Tibial nerve (tissue), 4 donors: ENCODE measurements around the gene CNRIP1.

Experiments
- CTCF ChIP-seq, 5 experiments: fragments of 200-600 bp in 3 of 5; fragments of 450-650 bp in 2 of 5; sonication (generic) in 3 of 5; IDR thresholded peaks; one replicate each; pipeline ENCODE4 v1.5.1; 2016 to 2019; ENCODE audit warnings: antibody characterized with exemption in 5 of 5, mild to moderate bottlenecking in 3 of 5, moderate library complexity in 2 of 5
- EP300 ChIP-seq, 2 donors: sonication (generic); formaldehyde crosslinking; IDR thresholded peaks; one replicate each; pipeline ENCODE4 v1.6.1; 2017; ENCODE audit warnings: antibody characterized with exemption in 2 of 2, mild to moderate bottlenecking in 1 of 2
- POLR2A ChIP-seq, 2 donors: fragments of 450-650 bp; IDR thresholded peaks; one replicate each; pipeline ENCODE4 v1.6.1; 2017; ENCODE audit warnings: antibody characterized with exemption in 2 of 2, mild to moderate bottlenecking in 2 of 2, moderate library complexity in 2 of 2

DNA sequence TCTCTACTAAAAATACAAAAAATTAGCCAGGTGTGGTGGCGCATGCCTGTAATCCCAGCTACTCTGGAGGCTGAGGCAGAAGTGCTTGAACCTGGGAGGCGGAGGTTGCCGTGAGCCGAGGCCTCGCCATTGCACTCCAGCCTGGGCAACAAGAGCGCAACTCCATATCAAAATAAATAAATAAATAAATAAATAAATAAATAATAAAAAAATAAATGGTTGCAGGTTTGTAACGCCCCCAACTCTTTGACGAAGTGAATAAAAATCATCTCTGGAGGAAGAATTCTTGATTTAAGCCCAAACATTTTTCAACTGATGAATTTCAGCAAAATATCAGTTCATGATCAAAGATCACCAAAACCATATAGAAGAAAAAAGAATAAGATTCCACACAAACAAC is 13.3 kb upstream of the CNRIP1 start:
- TF ChIP-seq CTCF (IDR thresholded peaks at IDR 0.05) (no peak), EP300 (IDR thresholded peaks at IDR 0.05) (no peak), POLR2A (IDR thresholded peaks at IDR 0.05) (no peak)
